ENCODE results near the gene UBR4. TPM values are rescaled to one million over a fixed set of nuclear protein-coding genes. Genes with fewer than 3 reads are reported as not detected.

Gene UBR4
- polyA plus RNA-seq, 1 of the 3 experiments (the other 2 are of a cell fraction) = 68.7 TPM

DNA sequence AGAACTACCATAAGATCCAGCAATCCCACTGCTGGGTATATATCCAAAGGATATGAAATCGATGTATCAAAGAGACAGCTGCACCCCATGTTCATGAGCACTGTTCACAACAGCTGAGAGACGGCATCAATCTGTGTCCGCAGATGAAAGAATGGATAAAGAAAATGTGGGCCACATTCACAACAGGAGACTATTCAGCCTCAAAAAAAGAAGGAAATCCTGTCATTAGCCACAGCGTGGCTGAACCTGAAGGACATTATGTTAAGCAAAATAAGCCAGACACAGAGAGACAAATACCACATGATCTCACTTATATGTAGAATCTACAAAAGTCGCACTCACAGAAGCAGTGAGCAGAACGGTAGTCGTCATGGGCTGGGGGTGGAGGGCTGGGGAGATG lies 154.4 kb downstream of the UBR4 start:
- H3K9ac ChIP-seq = no peak overlapping the region
- no peaks in the 10 kb centered on the region for H3K27me3 ChIP-seq (ENCODE audit: insufficient read depth)
- H3K36me3 ChIP-seq (replicated peaks in 1 of 2; ENCODE audit: control insufficient read depth in 1 of 2, insufficient read depth in 2 of 2, low read length in 1 of 2) = no peaks in the 10 kb centered on the region
- no peaks in the 10 kb centered on the region for H3K79me2 ChIP-seq (ENCODE audit: insufficient read depth)
- no peak for TF ChIP-seq FOXM1 (IDR thresholded peaks at IDR 0.05; ENCODE audit: low read depth)
- no peak for TF ChIP-seq YY1 (IDR thresholded peaks at IDR 0.05; ENCODE audit: low read depth)
- no peak for TF ChIP-seq GABPA (IDR thresholded peaks at IDR 0.05; ENCODE audit: low read depth)
- TF ChIP-seq EZH2phosphoT487 (IDR thresholded peaks at IDR 0.05; ENCODE audit: borderline replicate concordance, low read depth) = no peak
- TF ChIP-seq NFIC (IDR thresholded peaks at IDR 0.05; ENCODE audit: borderline replicate concordance) = no peak
- TF ChIP-seq EP300 (IDR thresholded peaks at IDR 0.05; ENCODE audit: borderline replicate concordance in 1 of 2, low read depth in 1 of 2, low read length in 1 of 2) = no peak
- no peak for TF ChIP-seq FOSL2 (IDR thresholded peaks at IDR 0.05; ENCODE audit: borderline replicate concordance, low read depth)
- TF ChIP-seq SMC3 (IDR thresholded peaks at IDR 0.05; ENCODE audit: low read depth, low read length) = no peak
- TF ChIP-seq RCOR1 (IDR thresholded peaks at IDR 0.05; ENCODE audit: low read length) = no peak
- TF ChIP-seq, protein P1, sequence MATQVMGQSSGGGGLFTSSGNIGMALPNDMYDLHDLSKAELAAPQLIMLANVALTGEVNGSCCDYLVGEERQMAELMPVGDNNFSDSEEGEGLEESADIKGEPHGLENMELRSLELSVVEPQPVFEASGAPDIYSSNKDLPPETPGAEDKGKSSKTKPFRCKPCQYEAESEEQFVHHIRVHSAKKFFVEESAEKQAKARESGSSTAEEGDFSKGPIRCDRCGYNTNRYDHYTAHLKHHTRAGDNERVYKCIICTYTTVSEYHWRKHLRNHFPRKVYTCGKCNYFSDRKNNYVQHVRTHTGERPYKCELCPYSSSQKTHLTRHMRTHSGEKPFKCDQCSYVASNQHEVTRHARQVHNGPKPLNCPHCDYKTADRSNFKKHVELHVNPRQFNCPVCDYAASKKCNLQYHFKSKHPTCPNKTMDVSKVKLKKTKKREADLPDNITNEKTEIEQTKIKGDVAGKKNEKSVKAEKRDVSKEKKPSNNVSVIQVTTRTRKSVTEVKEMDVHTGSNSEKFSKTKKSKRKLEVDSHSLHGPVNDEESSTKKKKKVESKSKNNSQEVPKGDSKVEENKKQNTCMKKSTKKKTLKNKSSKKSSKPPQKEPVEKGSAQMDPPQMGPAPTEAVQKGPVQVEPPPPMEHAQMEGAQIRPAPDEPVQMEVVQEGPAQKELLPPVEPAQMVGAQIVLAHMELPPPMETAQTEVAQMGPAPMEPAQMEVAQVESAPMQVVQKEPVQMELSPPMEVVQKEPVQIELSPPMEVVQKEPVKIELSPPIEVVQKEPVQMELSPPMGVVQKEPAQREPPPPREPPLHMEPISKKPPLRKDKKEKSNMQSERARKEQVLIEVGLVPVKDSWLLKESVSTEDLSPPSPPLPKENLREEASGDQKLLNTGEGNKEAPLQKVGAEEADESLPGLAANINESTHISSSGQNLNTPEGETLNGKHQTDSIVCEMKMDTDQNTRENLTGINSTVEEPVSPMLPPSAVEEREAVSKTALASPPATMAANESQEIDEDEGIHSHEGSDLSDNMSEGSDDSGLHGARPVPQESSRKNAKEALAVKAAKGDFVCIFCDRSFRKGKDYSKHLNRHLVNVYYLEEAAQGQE (IDR thresholded peaks at IDR 0.05; ENCODE audit: low read depth, low read length) = no peak
- TF ChIP-seq, protein P2, sequence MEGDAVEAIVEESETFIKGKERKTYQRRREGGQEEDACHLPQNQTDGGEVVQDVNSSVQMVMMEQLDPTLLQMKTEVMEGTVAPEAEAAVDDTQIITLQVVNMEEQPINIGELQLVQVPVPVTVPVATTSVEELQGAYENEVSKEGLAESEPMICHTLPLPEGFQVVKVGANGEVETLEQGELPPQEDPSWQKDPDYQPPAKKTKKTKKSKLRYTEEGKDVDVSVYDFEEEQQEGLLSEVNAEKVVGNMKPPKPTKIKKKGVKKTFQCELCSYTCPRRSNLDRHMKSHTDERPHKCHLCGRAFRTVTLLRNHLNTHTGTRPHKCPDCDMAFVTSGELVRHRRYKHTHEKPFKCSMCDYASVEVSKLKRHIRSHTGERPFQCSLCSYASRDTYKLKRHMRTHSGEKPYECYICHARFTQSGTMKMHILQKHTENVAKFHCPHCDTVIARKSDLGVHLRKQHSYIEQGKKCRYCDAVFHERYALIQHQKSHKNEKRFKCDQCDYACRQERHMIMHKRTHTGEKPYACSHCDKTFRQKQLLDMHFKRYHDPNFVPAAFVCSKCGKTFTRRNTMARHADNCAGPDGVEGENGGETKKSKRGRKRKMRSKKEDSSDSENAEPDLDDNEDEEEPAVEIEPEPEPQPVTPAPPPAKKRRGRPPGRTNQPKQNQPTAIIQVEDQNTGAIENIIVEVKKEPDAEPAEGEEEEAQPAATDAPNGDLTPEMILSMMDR (IDR thresholded peaks at IDR 0.05) = no peak
- TF ChIP-seq MXI1 (IDR thresholded peaks at IDR 0.05; ENCODE audit: low read depth, low read length) = no peak
- TF ChIP-seq RXRA (IDR thresholded peaks at IDR 0.05; ENCODE audit: borderline replicate concordance, low read depth) = no peak
- TF ChIP-seq, protein P3, sequence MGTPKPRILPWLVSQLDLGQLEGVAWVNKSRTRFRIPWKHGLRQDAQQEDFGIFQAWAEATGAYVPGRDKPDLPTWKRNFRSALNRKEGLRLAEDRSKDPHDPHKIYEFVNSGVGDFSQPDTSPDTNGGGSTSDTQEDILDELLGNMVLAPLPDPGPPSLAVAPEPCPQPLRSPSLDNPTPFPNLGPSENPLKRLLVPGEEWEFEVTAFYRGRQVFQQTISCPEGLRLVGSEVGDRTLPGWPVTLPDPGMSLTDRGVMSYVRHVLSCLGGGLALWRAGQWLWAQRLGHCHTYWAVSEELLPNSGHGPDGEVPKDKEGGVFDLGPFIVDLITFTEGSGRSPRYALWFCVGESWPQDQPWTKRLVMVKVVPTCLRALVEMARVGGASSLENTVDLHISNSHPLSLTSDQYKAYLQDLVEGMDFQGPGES (IDR thresholded peaks at IDR 0.05; ENCODE audit: low read depth, low read length) = no peak
- TF ChIP-seq, protein P4, sequence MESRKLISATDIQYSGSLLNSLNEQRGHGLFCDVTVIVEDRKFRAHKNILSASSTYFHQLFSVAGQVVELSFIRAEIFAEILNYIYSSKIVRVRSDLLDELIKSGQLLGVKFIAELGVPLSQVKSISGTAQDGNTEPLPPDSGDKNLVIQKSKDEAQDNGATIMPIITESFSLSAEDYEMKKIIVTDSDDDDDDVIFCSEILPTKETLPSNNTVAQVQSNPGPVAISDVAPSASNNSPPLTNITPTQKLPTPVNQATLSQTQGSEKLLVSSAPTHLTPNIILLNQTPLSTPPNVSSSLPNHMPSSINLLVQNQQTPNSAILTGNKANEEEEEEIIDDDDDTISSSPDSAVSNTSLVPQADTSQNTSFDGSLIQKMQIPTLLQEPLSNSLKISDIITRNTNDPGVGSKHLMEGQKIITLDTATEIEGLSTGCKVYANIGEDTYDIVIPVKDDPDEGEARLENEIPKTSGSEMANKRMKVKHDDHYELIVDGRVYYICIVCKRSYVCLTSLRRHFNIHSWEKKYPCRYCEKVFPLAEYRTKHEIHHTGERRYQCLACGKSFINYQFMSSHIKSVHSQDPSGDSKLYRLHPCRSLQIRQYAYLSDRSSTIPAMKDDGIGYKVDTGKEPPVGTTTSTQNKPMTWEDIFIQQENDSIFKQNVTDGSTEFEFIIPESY (IDR thresholded peaks at IDR 0.05; ENCODE audit: borderline replicate concordance, low read depth) = no peak
- TF ChIP-seq GATA2 (CRISPR knock-in tag; IDR thresholded peaks at IDR 0.05) = no peak
- no peak for TF ChIP-seq RAD21 (IDR thresholded peaks at IDR 0.05; ENCODE audit: low read length)
- no peak for TF ChIP-seq JUND (IDR thresholded peaks at IDR 0.05)
- H2AFZ ChIP-seq (ENCODE audit: low read depth) = no peak overlapping the region
- H3K4me1 ChIP-seq (ENCODE audit: control insufficient read depth in 1 of 2, insufficient read depth in 2 of 2, low read depth in 1 of 2, low read length in 1 of 2) = no peaks in the 10 kb centered on the region; a peak in 2 of 4 replicates
- ChIA-PET CTCF (interaction anchor here (1.4 to 1.6 kb wide), 2 partner anchors 7 to 149 kb away, joined by 3 to 4 read pairs; no protein-coding TSS in a partner anchor), POLR2A (no interaction called here)
- no peak for DNase-seq
- H3K27ac ChIP-seq (ENCODE audit: low read depth in 2 of 2, low read length in 1 of 2) = no peak overlapping the region
- H3K4me3 ChIP-seq (ENCODE audit: low read depth in 2 of 2, low read length in 1 of 2) = no peak overlapping the region
- 58% methylated on average over 7 of the region's 7 CpGs for WGBS (ENCODE audit: low lambda C conversion rate)
- H3K9me2 ChIP-seq = no peaks in the 10 kb centered on the region
- H3K9me3 ChIP-seq = no peaks in the 10 kb centered on the region
- peaks cover 4% of the 10 kb centered on the region for H3F3A ChIP-seq (replicated peaks; ENCODE audit: insufficient read depth)
- H3K4me2 ChIP-seq = no peak overlapping the region
- no peaks in the 10 kb centered on the region for H4K20me1 ChIP-seq (ENCODE audit: insufficient read depth)
